Suprapubic skin (tissue), 4 donors: ENCODE data around the gene CRYZ.

Experiments used
- EP300 ChIP-seq: sonication (generic); formaldehyde crosslinking; IDR thresholded peaks from one replicate; pipeline ENCODE4 v1.6.1; 2017; ENCODE audit warnings: antibody characterized with exemption
- POLR2A ChIP-seq, 2 donors: fragments of 450-650 bp; IDR thresholded peaks; one replicate each; pipeline ENCODE4 v1.6.1; 2017; ENCODE audit warnings: antibody characterized with exemption in 2 of 2, mild to moderate bottlenecking in 2 of 2, moderate library complexity in 2 of 2
- POLR2AphosphoS5 ChIP-seq, 3 donors: sonication (generic); formaldehyde crosslinking; IDR thresholded peaks; one replicate each; pipeline ENCODE4 v1.6.1; 2017; ENCODE audit warnings: antibody characterized with exemption in 3 of 3
- TF ChIP-seq, protein P1 (sequence below), 2 donors: fragments of 200-600 bp in 1 of 2; fragments of 450-650 bp in 1 of 2; sonication (generic) in 1 of 2; IDR thresholded peaks; one replicate each; pipeline ENCODE4 v1.5.1; 2016 to 2019; ENCODE audit warnings: antibody characterized with exemption in 2 of 2, mild to moderate bottlenecking in 1 of 2, moderate library complexity in 1 of 2

GRCh38 chr1:74690364-74690696, 42.5 kb downstream of the CRYZ start:
- TF ChIP-seq, protein P1, sequence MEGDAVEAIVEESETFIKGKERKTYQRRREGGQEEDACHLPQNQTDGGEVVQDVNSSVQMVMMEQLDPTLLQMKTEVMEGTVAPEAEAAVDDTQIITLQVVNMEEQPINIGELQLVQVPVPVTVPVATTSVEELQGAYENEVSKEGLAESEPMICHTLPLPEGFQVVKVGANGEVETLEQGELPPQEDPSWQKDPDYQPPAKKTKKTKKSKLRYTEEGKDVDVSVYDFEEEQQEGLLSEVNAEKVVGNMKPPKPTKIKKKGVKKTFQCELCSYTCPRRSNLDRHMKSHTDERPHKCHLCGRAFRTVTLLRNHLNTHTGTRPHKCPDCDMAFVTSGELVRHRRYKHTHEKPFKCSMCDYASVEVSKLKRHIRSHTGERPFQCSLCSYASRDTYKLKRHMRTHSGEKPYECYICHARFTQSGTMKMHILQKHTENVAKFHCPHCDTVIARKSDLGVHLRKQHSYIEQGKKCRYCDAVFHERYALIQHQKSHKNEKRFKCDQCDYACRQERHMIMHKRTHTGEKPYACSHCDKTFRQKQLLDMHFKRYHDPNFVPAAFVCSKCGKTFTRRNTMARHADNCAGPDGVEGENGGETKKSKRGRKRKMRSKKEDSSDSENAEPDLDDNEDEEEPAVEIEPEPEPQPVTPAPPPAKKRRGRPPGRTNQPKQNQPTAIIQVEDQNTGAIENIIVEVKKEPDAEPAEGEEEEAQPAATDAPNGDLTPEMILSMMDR (IDR thresholded peaks at IDR 0.05) = no peak
- TF ChIP-seq POLR2AphosphoS5 (IDR thresholded peaks at IDR 0.05) (no peak), EP300 (no peak), POLR2A (IDR thresholded peaks at IDR 0.05) (no peak)
